NCI-H1694 (cell line): ENCODE results near the gene ZNF367.
"Not testable (repeated sequence)": the region's sequence is repeated elsewhere in the genome, so short reads cannot be mapped to it uniquely, and the experiment has no call there.

Experiments
- DNase-seq: peaks from one replicate; lab custom pipeline; 2025; lab: John Stamatoyannopoulos, UW

ZNF367 gene

GRCh38 chr9:96363175-96363967 is 54.8 kb downstream of the ZNF367 start:
- no peak for DNase-seq

DNA sequence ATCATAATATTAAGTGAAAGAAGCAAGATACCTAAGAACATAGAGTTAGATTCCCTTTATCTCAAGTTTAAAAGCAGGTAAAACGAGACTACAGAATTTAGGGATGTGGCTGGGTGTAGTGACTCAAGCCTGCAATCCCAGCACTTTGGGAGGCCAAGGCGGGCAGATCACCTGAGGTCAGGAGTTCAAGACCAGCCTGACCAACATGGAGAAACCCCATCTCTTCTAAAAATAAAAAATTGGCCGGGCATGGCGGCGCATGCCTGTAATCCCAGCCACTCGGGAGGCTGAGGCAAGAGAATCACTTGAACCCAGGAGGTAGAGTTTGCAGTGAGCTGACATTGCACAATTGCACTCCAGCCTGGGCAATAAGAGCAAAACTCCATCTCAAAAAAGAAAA is 56.1 kb downstream of the ZNF367 start:
- DNase-seq = not testable (repeated sequence)

- no peak for DNase-seq
Observed at GRCh38 chr9:96361668-96362067, 56.5 kb downstream of the ZNF367 start.

- DNase-seq = no peak
Observed at GRCh38 chr9:96360976-96361375, 57.2 kb downstream of the ZNF367 start.

DNA sequence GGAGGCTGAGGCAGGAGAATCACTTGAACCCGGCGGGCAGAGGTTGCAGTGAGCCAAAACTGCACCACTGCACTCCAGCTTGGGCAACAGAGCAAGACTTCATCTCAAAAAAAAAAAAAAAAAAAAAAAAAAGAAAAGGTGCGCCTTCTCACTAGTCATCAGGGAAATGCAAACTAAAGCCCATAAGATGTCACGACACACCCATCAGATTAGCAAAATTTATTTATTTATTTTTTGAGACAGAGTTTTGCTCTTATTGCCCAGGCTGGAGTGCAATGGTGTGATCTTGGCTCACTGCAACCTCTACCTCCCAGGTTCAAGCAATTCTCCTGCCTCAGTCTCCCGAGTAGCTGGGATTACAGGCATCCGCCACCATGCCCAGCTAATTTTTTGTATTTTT is 57.6 kb downstream of the ZNF367 start:
- not testable (repeated sequence) for DNase-seq

DNA sequence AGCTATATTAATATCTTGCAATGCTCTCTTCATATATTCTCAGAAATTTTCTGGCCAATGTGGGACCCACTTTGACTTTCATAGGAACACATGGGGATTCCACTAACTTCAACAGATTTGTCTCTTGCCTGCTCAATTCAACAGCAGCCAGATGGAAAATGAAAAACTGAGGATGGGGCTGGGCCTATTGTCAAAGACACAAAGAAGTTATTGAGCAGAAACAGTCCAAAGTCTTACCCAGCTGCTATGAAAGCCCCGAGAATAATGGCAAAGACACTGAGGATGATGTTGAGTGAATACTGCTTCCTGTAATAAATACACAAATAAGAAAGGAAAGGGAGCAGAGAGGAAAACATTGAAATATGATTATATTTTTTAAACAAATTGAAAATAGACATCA is 67.3 kb downstream of the ZNF367 start:
- DNase-seq = no peak

- DNase-seq = no peak
Observed at GRCh38 chr9:96348261-96348660, 69.9 kb downstream of the ZNF367 start.

DNA sequence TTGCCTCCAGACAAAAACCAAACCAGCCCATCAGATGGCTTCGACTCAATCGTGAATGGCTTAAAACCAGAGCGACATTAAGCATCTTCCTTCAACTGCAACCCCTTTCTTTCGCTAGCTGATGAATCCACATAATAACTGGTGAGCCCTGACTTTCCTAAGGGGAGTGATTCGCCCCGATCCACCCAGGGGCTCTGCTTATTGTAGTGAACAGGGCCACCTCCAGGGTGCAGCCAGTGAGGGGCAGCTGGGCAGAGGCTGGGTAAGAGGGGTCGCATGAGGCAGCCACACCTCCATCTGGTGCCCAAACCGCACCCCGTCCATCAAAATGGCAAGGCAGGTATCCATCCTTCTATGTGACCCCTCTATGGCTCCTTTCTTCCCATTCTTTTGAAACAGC is 72.6 kb downstream of the ZNF367 start:
- DNase-seq = no peak

DNA sequence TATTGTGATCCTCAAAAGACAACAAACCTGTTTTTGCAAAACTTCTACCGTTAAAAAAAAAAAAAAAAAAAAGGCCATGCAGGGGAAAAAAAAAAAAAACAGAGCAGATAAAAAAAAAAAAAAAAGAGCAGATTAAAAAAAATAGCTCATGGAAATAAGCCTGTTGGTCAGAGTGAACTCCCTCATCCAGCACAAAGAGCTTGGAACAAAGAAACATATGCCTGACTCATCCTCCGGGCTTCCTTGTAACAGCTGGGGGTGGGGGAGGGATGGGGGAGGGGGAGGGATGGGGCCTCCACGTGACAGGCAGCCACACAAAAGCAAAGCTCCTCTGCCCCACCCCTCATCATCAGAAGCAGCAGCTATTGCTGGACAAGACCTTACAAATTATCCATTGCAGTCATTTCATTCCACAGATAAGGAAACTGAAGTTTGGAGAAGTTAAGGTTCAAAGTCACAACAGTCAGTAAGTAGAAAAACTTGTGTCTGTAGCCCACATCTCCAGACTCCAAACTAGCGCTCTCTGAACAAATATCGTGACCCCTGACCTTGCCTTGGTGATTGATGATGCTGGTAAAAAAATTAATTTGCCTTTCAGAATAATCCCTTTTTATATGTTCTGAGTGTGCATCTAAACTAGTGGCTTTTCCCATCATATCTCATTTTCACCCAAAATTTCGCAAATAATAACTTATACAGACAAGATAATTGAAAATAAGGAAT is 73.6 kb downstream of the ZNF367 start:
- no peak for DNase-seq

- DNase-seq = no peak
Observed at GRCh38 chr9:96343515-96344360, 74.4 kb downstream of the ZNF367 start.

DNA sequence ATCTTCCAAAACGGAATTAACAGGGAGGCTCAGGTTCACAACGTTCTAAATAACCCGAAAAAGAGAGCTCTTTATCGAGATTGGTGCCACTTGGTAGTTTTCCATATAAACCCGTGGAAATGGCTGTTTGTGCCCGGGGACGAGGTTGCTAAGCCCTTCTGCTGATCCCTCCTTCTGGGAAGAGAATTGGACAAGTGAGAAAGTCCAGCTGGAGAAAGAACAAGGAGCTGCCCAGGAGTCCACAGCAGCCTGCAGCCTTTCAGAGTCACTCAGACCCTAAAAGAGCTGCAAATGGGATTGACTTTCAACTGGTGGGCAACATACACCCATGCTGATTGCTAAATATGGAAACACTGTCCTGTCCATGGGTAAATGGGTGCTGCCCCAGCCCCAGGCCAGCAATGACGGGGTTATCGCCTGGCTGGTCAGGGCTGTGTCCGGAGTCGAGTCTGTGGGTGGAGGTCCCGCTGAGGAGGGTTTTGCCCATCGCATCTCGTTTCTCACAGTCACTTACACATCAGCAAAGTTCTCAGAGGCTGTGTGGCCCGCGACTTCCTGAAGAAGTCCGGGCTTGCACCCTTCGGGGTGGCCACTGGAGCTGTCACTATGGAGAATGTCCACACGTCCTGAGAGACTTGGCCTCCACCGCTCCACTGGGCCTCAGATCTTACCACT is 75.5 kb downstream of the ZNF367 start:
- no peak for DNase-seq

GRCh38 chr9:96340707-96341106 is 77.5 kb downstream of the ZNF367 start:
- no peak for DNase-seq

DNA sequence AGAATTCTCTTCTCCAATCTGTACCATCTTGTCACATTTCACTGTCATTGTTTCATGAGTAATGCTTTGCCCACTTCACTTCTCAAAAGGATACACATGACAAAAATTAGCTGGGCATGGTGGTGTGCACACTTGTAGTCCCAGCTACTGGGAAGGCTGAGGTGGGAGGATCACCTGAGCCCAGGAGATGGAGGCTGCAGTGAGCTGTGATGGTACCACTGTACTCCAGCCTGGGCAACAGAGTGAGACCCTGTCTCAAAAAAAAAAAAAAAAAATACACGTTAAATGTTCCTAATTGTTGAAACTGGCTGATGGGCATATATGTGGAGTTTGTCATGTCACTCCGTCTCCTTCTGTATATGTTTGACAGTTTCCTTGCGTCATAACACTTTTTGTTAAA is 79.9 kb downstream of the ZNF367 start:
- DNase-seq = no peak
